Heart right ventricle (tissue), 16 donors: Measurements from ENCODE around the gene ZDHHC18. TPM values are rescaled to one million over a fixed set of nuclear protein-coding genes. Genes with fewer than 3 reads are reported as not detected.
"Not testable (repeated sequence)": the region's sequence is repeated elsewhere in the genome, so short reads cannot be mapped to it uniquely, and the experiment has no call there.

Experiments
- ATAC-seq, 8 donors: fragments of 200-7000 bp; cut with Tn5 transposase; one replicate each; pipeline ENCODE4 v1.9.1; 2020; ENCODE audit warnings: mild to moderate bottlenecking in 8 of 8, moderate library complexity in 8 of 8, moderate number of reproducible peaks in 1 of 8
- DNase-seq, 2 donors: peaks; one replicate each; pipeline ENCODE4 v3.0.0-alpha.2; 2020
- H3K27ac ChIP-seq, 10 donors: fragments of 200-600 bp; sonication (generic) in 2 of 10; one replicate each; pipeline versions ENCODE4 v1.5.0 to v1.8.0; 2020 to 2022; ENCODE audit warnings: mild to moderate bottlenecking in 3 of 10
- H3K27me3 ChIP-seq, 7 donors: fragments of 200-600 bp; one replicate each; pipeline ENCODE4 v1.8.0; 2021 to 2022; ENCODE audit warnings: mild to moderate bottlenecking in 2 of 7
- H3K36me3 ChIP-seq, 9 donors: fragments of 200-600 bp; sonication (generic) in 1 of 9; one replicate each; pipeline versions ENCODE4 v1.5.0 to v1.8.0; 2020 to 2022; ENCODE audit warnings: mild to moderate bottlenecking in 2 of 9
- H3K4me1 ChIP-seq, 9 donors: fragments of 200-600 bp; sonication (generic) in 1 of 9; one replicate each; pipeline versions ENCODE4 v1.5.0 to v1.8.0; 2020 to 2022; ENCODE audit warnings: mild to moderate bottlenecking in 4 of 9
- H3K4me3 ChIP-seq, 10 donors: fragments of 200-600 bp; sonication (generic) in 2 of 10; one replicate each; pipeline versions ENCODE4 v1.5.0 to v1.8.0; 2020 to 2022; ENCODE audit warnings: mild to moderate bottlenecking in 7 of 10, moderate library complexity in 2 of 10
- H3K9me3 ChIP-seq, 11 donors: fragments of 200-600 bp in 10 of 11; sonication (generic) in 2 of 11; one replicate each; pipeline versions ENCODE4 v1.5.0 to v1.8.0; 2013 to 2022; ENCODE audit warnings: mild to moderate bottlenecking in 2 of 11, control low read depth in 1 of 11, moderate library complexity in 1 of 11
- CTCF ChIP-seq, 9 donors: fragments of 200-600 bp; sonication (generic) in 2 of 9; IDR thresholded peaks; one replicate each; pipeline versions ENCODE4 v1.5.0 to v1.8.0; 2021 to 2022; ENCODE audit warnings: antibody characterized with exemption in 9 of 9, mild to moderate bottlenecking in 5 of 9, moderate library complexity in 1 of 9
- WGBS, 2 donors: extraction: QIAGEN DNeasy Blood & Tissue Kit; methylation state at CpG; one replicate each; pipeline ENCODE4 v1.1.7; 2013; ENCODE audit warnings: inconsistent platforms in 1 of 2; 5-methylcytosine and 5-hydroxymethylcytosine counted together
- intact Hi-C, 10 donors: fragments of 100-400 bp; cut with DNase I; formaldehyde crosslinking; loops; one replicate each; pipeline versions ENCODE4 v1.11.1 to v1.14.2; 2022
- polyA plus RNA-seq, 2 donors: library from polyadenylated mRNA; stranded (reverse); fragments of 200-250 nt; gene quantifications; one replicate each; pipeline ENCODE4 v1.2.3, GENCODE V29; 2013
- total RNA-seq, 10 donors: library from RNA; stranded (reverse); fragmentation: NEBNext Ultra II Directional in 3 of 10; extraction: Animal tissue kit (Norgen Biotek cat#: 25700) in 3 of 10; gene quantifications; one replicate each; pipeline versions ENCODE4 v1.2.1 to v1.2.4, GENCODE V29; 2021 to 2023
- donor health status: Arrhythmogenic right ventricular cardiomyopathy.
- donor health status: ischemic (EF 13 %, LVEDD 7.1; RV severe dilation, severe dysfunction).
- donor health status: healthy with polysubstance abuse.
- donor health status: DM: no; HTN: yes; CAD: no.
- donor health status: DM: no; HTN: no; CAD: no.
- donor health status: ischemic (EF 25% LVEDD 6.9; RV normal size, moderate dysfunction).
- donor health status: ischemic (EF 25% LVEDD 5.7; RV mildly dilated, moderate dysfunction).
- donor health status: healthy.
- donor health status: DM: yes; HTN: yes; CAD: no.
- donor health status: Ischemic cardiomyopathy.
- donor health status: ischemic (EF 35%, LVEDD 5.7; RV mildly dilated, moderate dysfunction).
- donor health status: nonischemic (EF 11% LVEDD 7.7; RV severe dilation, severe dysfunction).
- donor health status: DM: yes; HTN: yes; CAD: no.
- donor health status: PGD.
- donor health status: ischemic (EF 29% LVEDD 5.4; RV normal size, mild dysfunction).
- donor health status: nonischemic (EF 23%, LVEDD 6.1; RV moderate dilation, normal function).

The ZDHHC18 gene
- total and polyA plus RNA-seq, 12 donors: 7.4 to 19.1 (median 11.8) TPM

GRCh38 chr1:26863685-26864077, 37.2 kb downstream of the ZDHHC18 start:
- intact Hi-C loops: loop anchor here in 1 of 10 donors (2.0 kb wide), 1 partner anchor 63 kb away; no protein-coding TSS in a partner anchor
- DNase-seq (no peak), ATAC-seq (no peak)
- peaks cover 0 to 22% (median 15%) of the 10 kb centered on the region in 9 donors for H3K4me1 ChIP-seq
- no peak for TF ChIP-seq CTCF (IDR thresholded peaks at IDR 0.05)
- no peaks in the 10 kb centered on the region for H3K27me3 ChIP-seq
- peak overlapping the region in 5 of 10 donors; percentile 62 to 78 (median 73) for H3K4me3 ChIP-seq
- no peaks in the 10 kb centered on the region for H3K9me3 ChIP-seq
- H3K27ac ChIP-seq: no peak overlapping the region
- 64 to 73% methylated on average over 20 of the region's 20 CpGs for whole genome bisulfite sequencing, 2 donors
- no peaks in the 10 kb centered on the region for H3K36me3 ChIP-seq

GRCh38 chr1:26864610-26865480, 38.4 kb downstream of the ZDHHC18 start:
- Histone ChIP-seq H3K36me3 (no peaks in the 10 kb centered on the region), H3K27me3 (no peaks in the 10 kb centered on the region), H3K4me3 (peak overlapping the region; percentile 47 to 78 (median 70)), H3K4me1 (peaks cover 0 to 22% (median 15%) of the 10 kb centered on the region in 9 donors), H3K9me3 (no peaks in the 10 kb centered on the region), H3K27ac (peak overlapping the region; percentile 82 to 99 (median 96))
- ATAC-seq (peak; percentile 97 to 99 (median 99)), DNase-seq (peak; percentile 96 to 97)
- TF ChIP-seq CTCF (IDR thresholded peaks at IDR 0.05): peak in 2 of 9 donors; percentile 13 to 14
- WGBS, 2 donors: 0% methylated on average over 74 to 75 of the region's 75 CpGs
- intact Hi-C loops: loop anchor here in 1 of 10 donors (2.0 kb wide), 1 partner anchor 64 kb away; no protein-coding TSS in a partner anchor

- not testable (repeated sequence) for H3K27ac ChIP-seq, H3K4me3 ChIP-seq, DNase-seq, H3K4me1 ChIP-seq, ATAC-seq, H3K9me3 ChIP-seq, H3K27me3 ChIP-seq
- 83 to 84% methylated on average over 2 of the region's 2 CpGs for WGBS, 2 donors
- peaks cover 0 to 37% (median under 1%) of the 10 kb centered on the region in 9 donors for H3K36me3 ChIP-seq
- intact Hi-C loops: loop anchor here in 3 of 10 donors (10.0 kb wide), 2 partner anchors 58 to 368 kb away; no protein-coding TSS in a partner anchor
Measured at GRCh38 chr1:26873097-26873496, 46.6 kb downstream of the ZDHHC18 start.

GRCh38 chr1:26874896-26875295, 48.4 kb downstream of the ZDHHC18 start:
- ATAC-seq (no peak), DNase-seq (no peak)
- peaks cover 0 to 55% (median 14%) of the 10 kb centered on the region in 9 donors for H3K36me3 ChIP-seq
- H3K27ac ChIP-seq: no peak overlapping the region
- WGBS, 2 donors: 65 to 70% methylated on average over 4 of the region's 4 CpGs
- peaks cover 0 to 5% (median 0%) of the 10 kb centered on the region in 9 donors for H3K4me1 ChIP-seq
- no peak for TF ChIP-seq CTCF (IDR thresholded peaks at IDR 0.05)
- intact Hi-C loops: loop anchor here (5.0 to 10.0 kb wide), 5 partner anchors 60 to 370 kb away; no protein-coding TSS in a partner anchor
- H3K27me3 ChIP-seq: no peaks in the 10 kb centered on the region
- H3K4me3 ChIP-seq: no peak overlapping the region
- H3K9me3 ChIP-seq: no peaks in the 10 kb centered on the region
